T-helper 2 cell (primary cell): ENCODE measurements around the gene MPP3.
"Not testable (repeated sequence)": the region's sequence is repeated elsewhere in the genome, so short reads cannot be mapped to it uniquely, and the experiment has no call there.

Experiments used
- DNase-seq, 5 experiments: peaks; one replicate each; pipeline versions ENCODE4 v3.0.0 to v3.0.0-alpha.2; 2012 to 2022

The MPP3 gene

GRCh38 chr17:43801844-43802243, 31.1 kb downstream of the MPP3 start:
- no peak for DNase-seq

GRCh38 chr17:43800736-43801135, 32.2 kb downstream of the MPP3 start:
- DNase-seq, result no peak

GRCh38 chr17:43799047-43799446, 33.9 kb downstream of the MPP3 start:
- no peak for DNase-seq

DNA sequence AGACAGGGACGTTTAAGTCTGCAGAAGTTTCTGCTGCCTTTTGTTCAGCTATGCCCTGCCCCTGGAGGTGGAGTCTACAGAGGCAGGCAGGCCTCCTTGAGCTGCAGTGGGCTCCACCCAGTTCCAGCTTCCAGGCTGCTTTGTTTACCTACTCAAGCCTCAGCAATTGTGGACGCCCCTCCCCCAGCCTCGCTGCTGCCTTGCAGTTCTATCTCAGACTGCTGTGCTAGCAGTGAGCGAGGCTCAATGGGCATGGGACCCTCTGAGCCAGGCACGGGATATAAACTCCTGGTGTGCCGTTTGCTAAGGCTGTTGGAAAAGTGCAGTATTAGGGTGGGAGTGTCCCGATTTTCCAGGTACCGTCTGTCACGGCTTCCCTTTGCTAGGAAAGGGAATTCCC, 34.9 kb downstream of the MPP3 start:
- DNase-seq, result not testable (repeated sequence)

GRCh38 chr17:43792668-43793067, 40.3 kb downstream of the MPP3 start:
- DNase-seq, result not testable (repeated sequence)

DNA sequence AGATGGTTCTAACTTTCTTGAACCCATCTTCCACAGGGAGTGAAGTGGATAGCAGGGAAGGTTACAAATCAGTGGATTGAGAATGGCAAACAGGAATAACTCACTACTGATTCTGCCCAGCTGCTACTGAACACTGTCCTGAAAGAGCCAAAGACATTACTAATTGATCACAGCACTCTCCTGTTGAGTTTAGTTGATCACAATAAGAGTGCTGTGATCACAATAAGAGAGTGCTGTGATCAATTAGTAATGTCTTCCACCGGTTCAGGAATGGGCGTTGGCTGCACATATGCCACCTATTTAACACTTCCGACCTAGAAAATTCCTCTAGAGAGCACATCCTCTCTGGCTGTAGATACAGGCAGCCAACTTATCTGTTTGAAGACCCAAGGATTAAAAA, 41.4 kb downstream of the MPP3 start:
- DNase-seq, result peak in 1 of 5 experiments; percentile 18

DNA sequence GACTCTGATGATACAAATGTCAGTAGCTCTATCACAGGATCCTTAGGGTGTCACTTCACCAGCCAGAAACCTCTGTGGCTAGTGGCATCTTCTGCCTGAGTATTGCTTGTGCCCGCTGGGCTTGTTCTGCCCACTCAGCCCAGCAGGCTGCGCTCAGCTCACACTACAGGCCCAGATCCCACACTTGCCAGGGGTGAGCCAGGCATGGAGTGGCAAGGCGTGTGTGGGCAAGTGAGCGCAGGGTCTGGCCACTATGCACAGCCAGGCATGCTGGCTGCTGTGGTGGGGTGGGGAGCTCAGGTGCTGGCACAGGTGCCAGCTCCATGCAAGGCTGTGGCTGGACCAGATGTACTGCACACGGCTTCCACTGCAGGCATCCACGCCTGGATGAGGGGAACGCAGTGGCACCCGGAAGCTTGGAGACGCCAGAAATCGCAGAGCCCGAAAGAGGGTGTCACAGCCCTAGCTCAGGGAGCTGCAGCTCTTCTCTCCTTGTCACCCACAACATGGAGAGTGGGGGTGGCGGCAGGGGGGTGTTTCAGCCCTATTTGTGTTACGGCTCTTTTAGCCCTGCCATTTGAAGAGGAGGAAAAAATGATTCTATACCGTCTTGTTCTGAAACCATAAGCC, 42.5 kb downstream of the MPP3 start:
- DNase-seq, result no peak

GRCh38 chr17:43789482-43789881, 43.5 kb downstream of the MPP3 start:
- DNase-seq, result no peak

- no peak for DNase-seq
Measured at GRCh38 chr17:43788540-43788939, 44.4 kb downstream of the MPP3 start.

- no peak for DNase-seq
Measured at GRCh38 chr17:43787728-43788127, 45.2 kb downstream of the MPP3 start.

- DNase-seq, result no peak
Measured at GRCh38 chr17:43784628-43785101, 48.3 kb downstream of the MPP3 start.

DNA sequence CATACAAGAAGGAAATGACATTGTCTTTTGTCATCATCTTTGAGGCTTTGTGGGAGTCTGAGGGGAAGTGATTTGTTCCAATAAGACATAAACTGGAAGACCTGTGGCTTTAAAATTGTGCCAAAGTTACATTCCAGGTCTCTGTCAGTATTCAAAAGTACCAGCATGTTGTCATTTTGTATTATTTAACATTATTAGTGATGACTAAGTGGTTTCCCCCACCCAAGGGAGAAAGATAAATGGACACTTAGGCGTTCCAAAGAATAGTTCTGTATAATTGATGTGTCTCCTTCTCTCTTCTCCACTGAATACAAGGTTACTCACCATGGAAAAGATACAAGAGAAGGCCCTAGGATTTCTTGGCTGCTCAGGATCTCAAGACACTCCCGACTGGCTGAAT, 48.9 kb downstream of the MPP3 start:
- DNase-seq, result no peak

GRCh38 chr17:43782913-43783680, 49.8 kb downstream of the MPP3 start:
- no peak for DNase-seq

DNA sequence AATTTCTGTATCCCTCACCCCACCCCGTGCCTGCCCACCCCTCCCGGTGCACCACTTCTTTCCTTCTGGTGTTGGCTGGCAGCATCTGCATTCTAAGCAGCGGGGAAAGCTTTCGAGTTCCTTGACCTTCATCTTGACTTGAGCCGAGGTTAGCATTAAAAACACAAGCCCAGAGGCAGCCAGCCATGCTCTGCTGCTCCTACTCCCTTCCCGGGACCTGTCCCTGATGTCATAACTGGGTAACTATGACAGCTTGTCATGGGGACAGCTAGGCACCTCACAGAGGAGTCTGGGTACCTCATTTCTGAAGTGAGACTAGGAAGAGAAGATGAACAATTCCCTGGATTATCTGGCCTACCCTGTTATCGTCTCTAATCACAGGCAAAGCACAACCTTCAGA, 52.8 kb downstream of the MPP3 start, which contains the start of gene CFAP97D1:
Gene CFAP97D1, plus strand, starts transcription at position 301 of the 400 bp plus-strand sequence. Its CDS starts 28 bp downstream, at position 329.
- DNase-seq, result no peak

DNA sequence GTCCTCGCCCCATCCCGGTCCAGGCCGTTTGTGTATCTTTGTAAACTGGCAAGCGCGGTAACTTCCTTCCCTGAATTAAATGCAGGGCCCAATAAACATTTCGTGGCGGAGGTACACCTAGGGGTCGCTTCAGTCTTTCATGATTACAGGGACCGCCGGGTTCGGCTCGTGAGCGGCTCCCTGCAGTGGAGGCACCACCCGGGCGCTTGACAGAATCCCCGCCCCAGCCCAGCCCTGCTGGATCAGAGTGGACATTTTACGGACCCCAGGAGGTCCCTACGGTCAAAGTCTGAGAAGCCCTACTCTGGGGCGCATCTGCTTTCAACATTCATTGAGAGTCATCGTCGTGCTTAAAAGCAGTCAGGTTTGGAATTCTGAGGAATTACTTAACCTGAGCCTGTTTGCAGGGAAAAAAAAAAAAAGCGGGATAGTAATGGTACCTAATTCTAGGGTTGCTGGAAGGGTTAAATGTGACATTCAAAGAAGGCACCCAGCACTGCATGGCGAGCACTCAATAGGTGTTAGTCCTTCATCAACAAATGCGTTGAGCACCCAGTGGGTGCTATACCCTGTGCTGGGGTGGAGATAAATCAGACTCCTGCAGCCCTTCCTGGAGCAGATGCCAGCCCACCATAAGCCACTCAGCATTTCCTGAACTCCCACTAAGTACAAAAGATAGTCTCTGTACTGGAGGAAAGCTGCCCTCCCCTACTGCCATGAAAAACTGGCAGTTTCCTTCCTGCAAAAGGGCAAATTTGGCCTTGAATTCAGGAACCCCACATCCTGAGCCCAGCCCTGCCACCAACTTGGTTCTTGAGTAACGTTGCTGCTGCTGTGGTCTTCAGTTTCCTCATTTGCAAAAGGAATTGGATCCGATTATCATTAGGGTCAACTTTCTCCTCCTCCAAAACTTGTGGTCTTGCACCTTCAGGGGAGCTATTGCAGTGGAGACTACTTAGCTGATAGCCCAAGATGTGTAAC, 53.5 kb downstream of the MPP3 start:
- no peak for DNase-seq

DNA sequence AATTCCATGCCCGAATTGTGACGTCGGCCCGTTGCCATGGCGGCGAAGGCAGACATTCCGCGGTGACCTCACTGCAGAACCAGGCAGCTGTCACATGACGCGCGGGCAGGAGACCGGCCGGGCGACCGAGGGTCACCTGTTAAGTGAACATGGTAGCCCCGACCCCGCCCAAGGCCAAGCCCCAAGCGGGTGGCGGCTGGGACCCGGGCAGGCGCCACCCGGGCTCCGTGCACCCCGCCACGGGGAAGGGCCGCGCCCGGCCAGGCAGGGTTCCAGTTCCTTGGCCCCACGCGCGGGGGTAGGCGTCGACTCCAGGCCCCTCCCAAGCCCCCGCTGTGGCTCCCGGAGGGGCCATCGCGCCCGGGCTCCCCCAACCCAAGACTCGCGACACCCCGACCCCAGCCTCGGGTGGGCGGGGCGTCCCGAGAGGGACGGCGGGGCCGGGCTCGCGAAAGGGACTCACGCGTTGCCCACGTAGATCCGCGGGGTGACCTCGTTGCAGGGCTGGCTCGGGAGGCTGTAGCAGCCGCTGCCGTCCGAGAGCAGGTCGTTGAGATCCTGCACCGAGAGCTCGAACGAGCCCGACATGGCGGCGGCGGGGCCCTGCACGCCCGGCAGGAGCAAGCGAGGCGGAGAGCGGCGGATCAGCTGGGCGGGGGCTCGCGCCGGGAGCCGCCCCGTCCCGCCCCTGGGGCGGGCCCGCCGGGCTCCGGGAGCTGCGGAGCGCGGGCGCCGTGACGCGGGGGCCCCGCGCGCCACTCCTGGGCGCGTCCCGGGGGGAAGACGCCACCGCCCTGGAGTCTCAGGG, 54.4 kb downstream of the MPP3 start, which contains the start of gene DUSP3:
Gene DUSP3, minus strand, starts transcription at position 641 of the 808 bp plus-strand sequence. Its CDS starts 53 bp downstream, at position 588.
- DNase-seq, result peak; percentile 56 to 81 (median 58)

- DNase-seq, result no peak
Measured at GRCh38 chr17:43774304-43775250, 58.4 kb downstream of the MPP3 start.

DNA sequence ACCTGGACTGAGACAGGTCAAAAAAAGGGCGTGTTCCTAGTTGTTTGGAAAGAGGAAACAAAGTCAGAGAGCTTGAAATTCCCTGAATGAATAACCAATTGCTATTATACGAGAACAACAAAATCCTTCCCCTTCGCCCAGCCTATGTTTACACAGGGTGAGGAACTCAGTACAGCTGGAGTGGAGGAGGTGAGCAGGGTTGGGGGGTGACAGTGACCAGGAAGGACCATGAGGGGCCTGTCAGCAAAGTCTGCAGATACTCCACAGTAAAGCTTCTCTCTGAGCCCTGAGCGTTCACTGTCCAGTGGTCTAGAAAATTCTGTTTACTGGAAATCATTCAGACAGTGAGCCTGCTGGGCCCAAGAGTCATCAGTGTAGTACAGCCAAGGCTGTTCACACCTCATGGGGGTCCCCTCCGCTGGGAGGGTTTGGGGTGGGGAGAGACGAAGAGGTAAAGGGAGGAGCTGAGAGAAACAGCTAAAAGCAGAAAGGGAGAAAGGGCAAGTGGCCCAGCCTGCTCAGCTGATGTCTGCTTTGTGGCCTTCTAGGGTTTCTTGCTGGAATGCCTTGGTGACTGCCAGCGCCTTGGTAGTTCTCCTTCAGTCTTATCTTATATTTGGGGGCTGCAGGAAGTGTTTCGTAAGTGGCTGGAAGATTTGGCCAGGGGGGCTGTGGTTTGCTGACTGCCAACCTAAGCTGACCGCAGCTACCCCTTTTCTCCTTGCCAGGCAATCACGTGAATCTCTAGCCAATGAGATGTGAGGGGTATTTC, 59.9 kb downstream of the MPP3 start:
- DNase-seq, result no peak

GRCh38 chr17:43771463-43771862, 61.5 kb downstream of the MPP3 start:
- no peak for DNase-seq

DNA sequence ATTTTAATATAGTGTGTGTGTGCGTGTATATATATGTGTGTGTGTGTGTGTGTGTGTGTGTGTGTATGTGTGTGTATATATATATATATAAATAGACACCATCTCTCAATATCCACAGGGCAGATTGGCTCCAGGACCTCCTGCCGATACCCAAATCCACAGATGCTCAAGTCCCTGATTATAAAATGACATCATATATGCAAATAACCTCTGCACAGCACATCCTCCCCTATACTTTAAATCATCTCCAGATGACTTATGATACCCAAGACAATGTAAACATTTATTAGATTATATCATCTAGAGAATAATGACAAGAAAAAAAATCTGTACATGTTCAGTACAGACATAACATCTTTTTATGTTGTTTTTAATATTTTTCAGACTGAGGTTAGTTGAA, 62.0 kb downstream of the MPP3 start:
- no peak for DNase-seq
